MM.1S (cell line): ENCODE data around the gene ARSK.

Experiments used
- EZH2 ChIP-seq: fragments of 300-600 bp; sonication (generic); optimal IDR thresholded peaks from 2 replicates; pipeline ENCODE3; 2017; ENCODE audit warnings: low read depth, mild to moderate bottlenecking, antibody characterized with exemption, low read length, mixed read lengths
- EZH2phosphoT487 ChIP-seq: fragments of 300-600 bp; sonication (generic); IDR thresholded peaks from 2 replicates; pipeline ENCODE4 v1.6.1; 2018; ENCODE audit warnings: antibody characterized with exemption, low read length
- TF ChIP-seq, protein P1 (sequence below): fragments of 300-600 bp; sonication (generic); IDR thresholded peaks from 2 replicates; pipeline ENCODE4 v1.5.1; 2016; ENCODE audit warnings: antibody characterized with exemption, low read length, mixed read lengths

DNA sequence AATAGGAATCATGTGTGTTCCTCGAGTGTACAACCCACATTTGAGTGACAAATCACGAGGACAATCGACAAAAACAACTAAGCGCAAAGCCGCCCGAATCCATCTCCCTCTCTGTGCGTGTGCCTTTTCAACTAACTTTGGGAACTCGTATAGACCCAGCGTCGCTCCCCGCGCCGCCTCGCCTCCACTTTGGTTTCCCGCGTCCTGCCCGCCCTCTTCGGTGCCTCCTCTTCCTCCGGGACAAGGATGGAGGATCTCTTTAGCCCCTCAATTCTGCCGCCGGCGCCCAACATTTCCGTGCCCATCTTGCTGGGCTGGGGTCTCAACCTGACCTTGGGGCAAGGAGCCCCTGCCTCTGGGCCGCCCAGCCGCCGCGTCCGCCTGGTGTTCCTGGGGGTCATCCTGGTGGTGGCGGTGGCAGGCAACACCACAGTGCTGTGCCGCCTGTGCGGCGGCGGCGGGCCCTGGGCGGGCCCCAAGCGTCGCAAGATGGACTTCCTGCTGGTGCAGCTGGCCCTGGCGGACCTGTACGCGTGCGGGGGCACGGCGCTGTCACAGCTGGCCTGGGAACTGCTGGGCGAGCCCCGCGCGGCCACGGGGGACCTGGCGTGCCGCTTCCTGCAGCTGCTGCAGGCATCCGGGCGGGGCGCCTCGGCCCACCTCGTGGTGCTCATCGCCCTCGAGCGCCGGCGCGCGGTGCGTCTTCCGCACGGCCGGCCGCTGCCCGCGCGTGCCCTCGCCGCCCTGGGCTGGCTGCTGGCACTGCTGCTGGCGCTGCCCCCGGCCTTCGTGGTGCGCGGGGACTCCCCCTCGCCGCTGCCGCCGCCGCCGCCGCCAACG lies 65.3 kb downstream of the ARSK start, which contains the start of gene GPR150:
- TF ChIP-seq, protein P1, sequence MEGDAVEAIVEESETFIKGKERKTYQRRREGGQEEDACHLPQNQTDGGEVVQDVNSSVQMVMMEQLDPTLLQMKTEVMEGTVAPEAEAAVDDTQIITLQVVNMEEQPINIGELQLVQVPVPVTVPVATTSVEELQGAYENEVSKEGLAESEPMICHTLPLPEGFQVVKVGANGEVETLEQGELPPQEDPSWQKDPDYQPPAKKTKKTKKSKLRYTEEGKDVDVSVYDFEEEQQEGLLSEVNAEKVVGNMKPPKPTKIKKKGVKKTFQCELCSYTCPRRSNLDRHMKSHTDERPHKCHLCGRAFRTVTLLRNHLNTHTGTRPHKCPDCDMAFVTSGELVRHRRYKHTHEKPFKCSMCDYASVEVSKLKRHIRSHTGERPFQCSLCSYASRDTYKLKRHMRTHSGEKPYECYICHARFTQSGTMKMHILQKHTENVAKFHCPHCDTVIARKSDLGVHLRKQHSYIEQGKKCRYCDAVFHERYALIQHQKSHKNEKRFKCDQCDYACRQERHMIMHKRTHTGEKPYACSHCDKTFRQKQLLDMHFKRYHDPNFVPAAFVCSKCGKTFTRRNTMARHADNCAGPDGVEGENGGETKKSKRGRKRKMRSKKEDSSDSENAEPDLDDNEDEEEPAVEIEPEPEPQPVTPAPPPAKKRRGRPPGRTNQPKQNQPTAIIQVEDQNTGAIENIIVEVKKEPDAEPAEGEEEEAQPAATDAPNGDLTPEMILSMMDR = no peak
- TF ChIP-seq EZH2 (no peak), EZH2phosphoT487 (no peak)
